ENCODE data around the gene SLC11A1.

Gene SLC11A1

GRCh38 chr2:218367415-218368149, 14.5 kb upstream of the SLC11A1 start:
- H3K9me3 ChIP-seq (ENCODE audit: insufficient read depth, low read length): no peaks in the 10 kb centered on the region
- H3K27me3 ChIP-seq (ENCODE audit: insufficient read depth, insufficient read length): no peaks in the 10 kb centered on the region
- TF ChIP-seq SUZ12 (IDR thresholded peaks at IDR 0.05; ENCODE audit: extremely low read depth, insufficient read depth, insufficient read length) (no peak), YY1 (IDR thresholded peaks at IDR 0.05; ENCODE audit: insufficient read depth, insufficient read length) (no peak), ZNF274 (IDR thresholded peaks at IDR 0.05; ENCODE audit: low read depth, low read length) (no peak)
- H3K4me1 ChIP-seq (ENCODE audit: insufficient read depth, insufficient read length): peaks cover 7% of the 10 kb centered on the region
- no peaks in the 10 kb centered on the region for H3K36me3 ChIP-seq (ENCODE audit: insufficient read depth, insufficient read length, low read length)
- H3K9ac ChIP-seq (ENCODE audit: insufficient read length, low read depth): peak overlapping the region; percentile 88
- peak overlapping the region; percentile 65 for H3K4me3 ChIP-seq (ENCODE audit: insufficient read length, low read depth)
- peak; percentile 69 for DNase-seq (ENCODE audit: low read depth, low spot score)

GRCh38 chr2:218368150-218368528, 13.9 kb upstream of the SLC11A1 start:
- Histone ChIP-seq H3K36me3 (ENCODE audit: insufficient read depth, insufficient read length, low read length) (no peaks in the 10 kb centered on the region), H3K9ac (ENCODE audit: insufficient read length, low read depth) (peak overlapping the region; percentile 88), H3K9me3 (ENCODE audit: insufficient read depth, low read length) (no peaks in the 10 kb centered on the region), H3K27me3 (ENCODE audit: insufficient read depth, insufficient read length) (no peaks in the 10 kb centered on the region), H3K4me1 (ENCODE audit: insufficient read depth, insufficient read length) (peaks cover 7% of the 10 kb centered on the region), H3K4me3 (ENCODE audit: insufficient read length, low read depth) (peak overlapping the region; percentile 65)
- TF ChIP-seq SUZ12 (IDR thresholded peaks at IDR 0.05; ENCODE audit: extremely low read depth, insufficient read depth, insufficient read length): no peak
- no peak for TF ChIP-seq YY1 (IDR thresholded peaks at IDR 0.05; ENCODE audit: insufficient read depth, insufficient read length)
- no peak for TF ChIP-seq ZNF274 (IDR thresholded peaks at IDR 0.05; ENCODE audit: low read depth, low read length)
- DNase-seq (ENCODE audit: low read depth, low spot score): no peak

- Histone ChIP-seq H3K9ac (ENCODE audit: insufficient read length, low read depth) (peak overlapping the region; percentile 63), H3K4me3 (ENCODE audit: insufficient read length, low read depth) (peak overlapping the region; percentile 38), H3K9me3 (ENCODE audit: insufficient read depth, low read length) (no peaks in the 10 kb centered on the region), H3K27me3 (ENCODE audit: insufficient read depth, insufficient read length) (no peaks in the 10 kb centered on the region), H3K4me1 (ENCODE audit: insufficient read depth, insufficient read length) (peaks cover 7% of the 10 kb centered on the region), H3K36me3 (ENCODE audit: insufficient read depth, insufficient read length, low read length) (no peaks in the 10 kb centered on the region)
- no peak for DNase-seq (ENCODE audit: low read depth, low spot score)
- no peak for TF ChIP-seq YY1 (IDR thresholded peaks at IDR 0.05; ENCODE audit: insufficient read depth, insufficient read length)
- no peak for TF ChIP-seq ZNF274 (IDR thresholded peaks at IDR 0.05; ENCODE audit: low read depth, low read length)
- TF ChIP-seq SUZ12 (IDR thresholded peaks at IDR 0.05; ENCODE audit: extremely low read depth, insufficient read depth, insufficient read length): no peak
Observed at GRCh38 chr2:218368621-218369153, 13.4 kb upstream of the SLC11A1 start.

GRCh38 chr2:218369330-218369729, 12.7 kb upstream of the SLC11A1 start:
- H3K9me3 ChIP-seq (ENCODE audit: insufficient read depth, low read length): no peaks in the 10 kb centered on the region
- no peak overlapping the region for H3K9ac ChIP-seq (ENCODE audit: insufficient read length, low read depth)
- TF ChIP-seq YY1 (IDR thresholded peaks at IDR 0.05; ENCODE audit: insufficient read depth, insufficient read length): no peak
- no peak for TF ChIP-seq SUZ12 (IDR thresholded peaks at IDR 0.05; ENCODE audit: extremely low read depth, insufficient read depth, insufficient read length)
- no peak for TF ChIP-seq ZNF274 (IDR thresholded peaks at IDR 0.05; ENCODE audit: low read depth, low read length)
- peaks cover 7% of the 10 kb centered on the region for H3K4me1 ChIP-seq (ENCODE audit: insufficient read depth, insufficient read length)
- H3K36me3 ChIP-seq (ENCODE audit: insufficient read depth, insufficient read length, low read length): no peaks in the 10 kb centered on the region
- no peak overlapping the region for H3K4me3 ChIP-seq (ENCODE audit: insufficient read length, low read depth)
- no peaks in the 10 kb centered on the region for H3K27me3 ChIP-seq (ENCODE audit: insufficient read depth, insufficient read length)
- DNase-seq (ENCODE audit: low read depth, low spot score): no peak

- Histone ChIP-seq H3K9me3 (ENCODE audit: insufficient read depth, low read length) (no peaks in the 10 kb centered on the region), H3K9ac (ENCODE audit: insufficient read length, low read depth) (no peak overlapping the region), H3K27me3 (ENCODE audit: insufficient read depth, insufficient read length) (no peaks in the 10 kb centered on the region), H3K36me3 (ENCODE audit: insufficient read depth, insufficient read length, low read length) (no peaks in the 10 kb centered on the region), H3K4me1 (ENCODE audit: insufficient read depth, insufficient read length) (peaks cover 7% of the 10 kb centered on the region), H3K4me3 (ENCODE audit: insufficient read length, low read depth) (no peak overlapping the region)
- TF ChIP-seq ZNF274 (IDR thresholded peaks at IDR 0.05; ENCODE audit: low read depth, low read length): no peak
- TF ChIP-seq SUZ12 (IDR thresholded peaks at IDR 0.05; ENCODE audit: extremely low read depth, insufficient read depth, insufficient read length): no peak
- TF ChIP-seq YY1 (IDR thresholded peaks at IDR 0.05; ENCODE audit: insufficient read depth, insufficient read length): no peak
- DNase-seq (ENCODE audit: low read depth, low spot score): no peak
Observed at GRCh38 chr2:218370410-218371063, 11.5 kb upstream of the SLC11A1 start.

GRCh38 chr2:218371983-218372350, 10.1 kb upstream of the SLC11A1 start:
- Histone ChIP-seq H3K36me3 (ENCODE audit: insufficient read depth, insufficient read length, low read length) (no peaks in the 10 kb centered on the region), H3K9ac (ENCODE audit: insufficient read length, low read depth) (no peak overlapping the region), H3K4me1 (ENCODE audit: insufficient read depth, insufficient read length) (peaks cover 7% of the 10 kb centered on the region), H3K9me3 (ENCODE audit: insufficient read depth, low read length) (no peaks in the 10 kb centered on the region), H3K27me3 (ENCODE audit: insufficient read depth, insufficient read length) (no peaks in the 10 kb centered on the region), H3K4me3 (ENCODE audit: insufficient read length, low read depth) (no peak overlapping the region)
- DNase-seq (ENCODE audit: low read depth, low spot score): no peak
- TF ChIP-seq YY1 (IDR thresholded peaks at IDR 0.05; ENCODE audit: insufficient read depth, insufficient read length): no peak
- no peak for TF ChIP-seq ZNF274 (IDR thresholded peaks at IDR 0.05; ENCODE audit: low read depth, low read length)
- no peak for TF ChIP-seq SUZ12 (IDR thresholded peaks at IDR 0.05; ENCODE audit: extremely low read depth, insufficient read depth, insufficient read length)

- Histone ChIP-seq H3K27me3 (ENCODE audit: insufficient read depth, insufficient read length) (no peaks in the 10 kb centered on the region), H3K4me3 (ENCODE audit: insufficient read length, low read depth) (no peak overlapping the region), H3K36me3 (ENCODE audit: insufficient read depth, insufficient read length, low read length) (no peaks in the 10 kb centered on the region), H3K9me3 (ENCODE audit: insufficient read depth, low read length) (no peaks in the 10 kb centered on the region), H3K4me1 (ENCODE audit: insufficient read depth, insufficient read length) (peaks cover 7% of the 10 kb centered on the region), H3K9ac (ENCODE audit: insufficient read length, low read depth) (no peak overlapping the region)
- no peak for DNase-seq (ENCODE audit: low read depth, low spot score)
- TF ChIP-seq YY1 (IDR thresholded peaks at IDR 0.05; ENCODE audit: insufficient read depth, insufficient read length) (no peak), ZNF274 (IDR thresholded peaks at IDR 0.05; ENCODE audit: low read depth, low read length) (no peak), SUZ12 (IDR thresholded peaks at IDR 0.05; ENCODE audit: extremely low read depth, insufficient read depth, insufficient read length) (no peak)
Observed at GRCh38 chr2:218374795-218375194, 7.3 kb upstream of the SLC11A1 start.
